Ishikawa (cell line): ENCODE results near the gene STEAP2.

ENCODE experiments used
- CEBPB ChIP-seq: IDR thresholded peaks from 2 replicates; pipeline ENCODE4 v1.6.1; 2012
- CREB1 ChIP-seq: IDR thresholded peaks from 2 replicates; pipeline ENCODE4 v1.6.1; 2012; ENCODE audit warnings: low read depth
- EGR1 ChIP-seq: IDR thresholded peaks from 2 replicates; pipeline ENCODE4 v1.6.1; 2012
- EP300 ChIP-seq: IDR thresholded peaks from 2 replicates; pipeline ENCODE4 v1.6.1; 2012; ENCODE audit warnings: borderline replicate concordance
- FOXM1 ChIP-seq: IDR thresholded peaks from 2 replicates; pipeline ENCODE4 v1.6.1; 2012; ENCODE audit warnings: low read depth, borderline replicate concordance
- MAX ChIP-seq: IDR thresholded peaks from 2 replicates; pipeline ENCODE4 v1.6.1; 2012
- NFIC ChIP-seq: IDR thresholded peaks from 2 replicates; pipeline ENCODE4 v1.6.1; 2012
- RAD21 ChIP-seq: IDR thresholded peaks from 2 replicates; pipeline ENCODE4 v1.6.1; 2012; ENCODE audit warnings: low read depth
- TAF1 ChIP-seq: IDR thresholded peaks from 2 replicates; pipeline ENCODE4 v1.6.1; 2012; ENCODE audit warnings: low read depth, mild to moderate bottlenecking
- TCF12 ChIP-seq: IDR thresholded peaks from 2 replicates; pipeline ENCODE4 v1.6.1; 2012; ENCODE audit warnings: low read depth
- TEAD4 ChIP-seq: IDR thresholded peaks from 2 replicates; pipeline ENCODE4 v1.6.1; 2012
- USF1 ChIP-seq: IDR thresholded peaks from 2 replicates; pipeline ENCODE4 v1.6.1; 2012
- ZBTB7A ChIP-seq: IDR thresholded peaks from 2 replicates; pipeline ENCODE4 v1.6.1; 2012; ENCODE audit warnings: low read depth

DNA sequence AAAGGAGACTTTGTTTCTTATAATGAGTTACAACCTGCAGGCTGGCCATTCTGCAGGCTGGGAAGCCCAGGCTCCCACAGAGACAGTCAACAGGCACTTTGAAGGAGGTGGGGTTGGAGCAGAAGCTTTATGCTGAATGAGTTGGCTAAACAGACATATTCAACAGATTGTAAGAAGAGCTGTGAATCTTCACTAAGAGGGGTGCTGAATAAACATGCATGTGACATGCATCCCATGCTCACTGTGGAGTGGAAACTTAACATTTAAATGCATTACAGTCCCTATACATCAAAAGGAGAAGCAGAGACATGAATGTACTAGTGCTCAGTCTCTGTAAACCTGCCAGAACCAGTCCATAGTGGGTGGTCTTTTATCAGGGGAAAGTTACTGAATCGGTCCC is 32.0 kb downstream of the STEAP2 start:
- TF ChIP-seq TAF1, result no peak
- TF ChIP-seq EGR1, result no peak
- no peak for TF ChIP-seq RAD21
- TF ChIP-seq FOXM1, result no peak
- no peak for TF ChIP-seq EP300
- no peak for TF ChIP-seq TEAD4
- TF ChIP-seq MAX, result no peak
- TF ChIP-seq CEBPB, result no peak
- no peak for TF ChIP-seq TCF12
- no peak for TF ChIP-seq ZBTB7A
- TF ChIP-seq CREB1, result no peak
- no peak for TF ChIP-seq NFIC
- TF ChIP-seq USF1, result no peak
